GM18861 (cell line): ENCODE results near the gene SAMD14.
"Not testable (repeated sequence)": the region's sequence is repeated elsewhere in the genome, so short reads cannot be mapped to it uniquely, and the experiment has no call there.

Experiments
- ATAC-seq: cut with Tn5 transposase; IDR thresholded peaks from one replicate; pipeline ENCODE4 v1.9.1; 2021; ENCODE audit not compliant: unreplicated experiment

Gene SAMD14

GRCh38 chr17:50079334-50080095, 50.4 kb downstream of the SAMD14 start:
- ATAC-seq: no peak

- ATAC-seq: no peak
These were observed 51.5 kb downstream of the SAMD14 start for GRCh38 chr17:50078430-50078829.

GRCh38 chr17:50076591-50077235, 53.2 kb downstream of the SAMD14 start:
- no peak for ATAC-seq

GRCh38 chr17:50076221-50076590, 53.8 kb downstream of the SAMD14 start:
- ATAC-seq: no peak

- no peak for ATAC-seq
These were observed 54.4 kb downstream of the SAMD14 start for GRCh38 chr17:50075446-50076032.

GRCh38 chr17:50074227-50074626, 55.7 kb downstream of the SAMD14 start:
- ATAC-seq: no peak

- ATAC-seq: no peak
These were observed 57.0 kb downstream of the SAMD14 start for GRCh38 chr17:50072925-50073324.

GRCh38 chr17:50072130-50072529, 57.8 kb downstream of the SAMD14 start:
- ATAC-seq: no peak

- no peak for ATAC-seq
These were observed 58.3 kb downstream of the SAMD14 start for GRCh38 chr17:50071692-50072091.

GRCh38 chr17:50070908-50071680, 58.9 kb downstream of the SAMD14 start:
- ATAC-seq: no peak

- ATAC-seq: no peak
These were observed 62.0 kb downstream of the SAMD14 start for GRCh38 chr17:50067996-50068395.

GRCh38 chr17:50066995-50067394, 63.0 kb downstream of the SAMD14 start:
- no peak for ATAC-seq

- ATAC-seq: no peak
These were observed 64.9 kb downstream of the SAMD14 start for GRCh38 chr17:50065056-50065455.

GRCh38 chr17:50064253-50065001, 65.5 kb downstream of the SAMD14 start:
- no peak for ATAC-seq

- no peak for ATAC-seq
These were observed 66.3 kb downstream of the SAMD14 start for GRCh38 chr17:50063561-50064252.

GRCh38 chr17:50062293-50063243, 67.4 kb downstream of the SAMD14 start:
- ATAC-seq: no peak

- ATAC-seq: not testable (repeated sequence)
These were observed 68.3 kb downstream of the SAMD14 start for GRCh38 chr17:50061713-50062045.

GRCh38 chr17:50060951-50061712, 68.8 kb downstream of the SAMD14 start:
- ATAC-seq: no peak
